OCI-LY1 (cell line): ENCODE results near the gene CEBPZOS.

Experiments used
- CTCF ChIP-seq: fragments of 200-600 bp; sonication (generic), shearing (Covaris generic); IDR thresholded peaks from 2 replicates; pipeline ENCODE4 v1.5.1; 2017; ENCODE audit warnings: mild to moderate bottlenecking, antibody characterized with exemption, low read length, moderate library complexity, mixed read lengths
- EZH2 ChIP-seq: fragments of 200-600 bp; sonication (generic), shearing (Covaris generic); IDR thresholded peaks from 2 replicates; pipeline ENCODE4 v1.8.0; 2017; ENCODE audit warnings: borderline replicate concordance, mixed run types, mild to moderate bottlenecking, antibody characterized with exemption, low read length, moderate library complexity, mixed read lengths

GRCh38 chr2:37223131-37223530 lies 26.8 kb downstream of the CEBPZOS start:
- TF ChIP-seq CTCF (no peak), EZH2 (no peak)
